ENCODE data around the gene ZNF496. TPM values are rescaled to one million over a fixed set of nuclear protein-coding genes. Genes with fewer than 3 reads are reported as not detected.

Gene ZNF496
- total RNA-seq, 2 experiments from 2014 or later, result 21.7 to 36.4 TPM

GRCh38 chr1:247373721-247374141 is 42.1 kb upstream of the ZNF496 start:
- no peaks in the 10 kb centered on the region for H3K79me2 ChIP-seq (ENCODE audit: insufficient read depth, low read depth, low read length)
- ChIA-PET CTCF (ENCODE audit: unreplicated experiment) (no interaction called here), POLR2A (interaction anchor here (0.7 kb wide), 2 partner anchors 21 to 70 kb away, joined by 3 to 5 read pairs; no protein-coding TSS in a partner anchor)
- no TSS peak for BruUV-seq (replicated peaks)
- peak overlapping the region; percentile 59 for H3K4me2 ChIP-seq (ENCODE audit: low read length)
- DNase-seq (ENCODE audit: low spot score), result peak; percentile 71
- H3K4me1 ChIP-seq (ENCODE audit: insufficient read depth, low read length, poor library complexity, severe bottlenecking), result no peaks in the 10 kb centered on the region
- intact Hi-C loops (cut with micrococcal nuclease; ENCODE audit: unreplicated experiment), result loop anchor here (5.0 kb wide), 1 partner anchor 204 kb away; no protein-coding TSS in a partner anchor
- H2AFZ ChIP-seq (ENCODE audit: low read length), result peak overlapping the region; percentile 78; the same call in 1 of the 2 replicates
- TF ChIP-seq EZH2phosphoT487 (IDR thresholded peaks at IDR 0.05; ENCODE audit: borderline replicate concordance, low read depth, low read length) (no peak), CTCF (conservative IDR thresholded peaks at IDR 0.05; ENCODE audit: low read length) (peak; percentile 72)
- H3K9me2 ChIP-seq (ENCODE audit: insufficient read depth, low read length), result no peaks in the 10 kb centered on the region
- H3K36me3 ChIP-seq (ENCODE audit: insufficient read depth, low read length), result no peaks in the 10 kb centered on the region
- H3K9me3 ChIP-seq (ENCODE audit: low read length), result no peaks in the 10 kb centered on the region
- no peaks in the 10 kb centered on the region for H4K20me1 ChIP-seq (ENCODE audit: insufficient read depth, low read length)
- peak overlapping the region; percentile 61 for H3K4me3 ChIP-seq (ENCODE audit: low read depth, low read length, poor library complexity, severe bottlenecking)
- no peak overlapping the region for H3K27ac ChIP-seq (ENCODE audit: low read depth, low read length, poor library complexity, severe bottlenecking)

GRCh38 chr1:247371801-247372259 is 40.2 kb upstream of the ZNF496 start:
- Histone ChIP-seq H3K4me1 (ENCODE audit: insufficient read depth, low read length, poor library complexity, severe bottlenecking) (no peaks in the 10 kb centered on the region), H3K9me3 (ENCODE audit: low read length) (no peaks in the 10 kb centered on the region), H3K4me2 (ENCODE audit: low read length) (no peak overlapping the region), H3K27ac (ENCODE audit: low read depth, low read length, poor library complexity, severe bottlenecking) (no peak overlapping the region), H3K4me3 (ENCODE audit: low read depth, low read length, poor library complexity, severe bottlenecking) (no peak overlapping the region), H2AFZ (ENCODE audit: low read length) (no peak overlapping the region), H3K9me2 (ENCODE audit: insufficient read depth, low read length) (no peaks in the 10 kb centered on the region), H3K36me3 (ENCODE audit: insufficient read depth, low read length) (no peaks in the 10 kb centered on the region), H3K79me2 (ENCODE audit: insufficient read depth, low read depth, low read length) (no peaks in the 10 kb centered on the region), H4K20me1 (ENCODE audit: insufficient read depth, low read length) (no peaks in the 10 kb centered on the region)
- no TSS peak for BruUV-seq (replicated peaks)
- TF ChIP-seq CTCF (conservative IDR thresholded peaks at IDR 0.05; ENCODE audit: low read length) (no peak), EZH2phosphoT487 (IDR thresholded peaks at IDR 0.05; ENCODE audit: borderline replicate concordance, low read depth, low read length) (no peak)
- POLR2A ChIA-PET, result no interaction called here
- intact Hi-C loops (cut with micrococcal nuclease; ENCODE audit: unreplicated experiment), result loop anchor here (5.0 kb wide), 1 partner anchor 205 kb away; no protein-coding TSS in a partner anchor
- CTCF ChIA-PET (ENCODE audit: unreplicated experiment), result no interaction called here
- DNase-seq (ENCODE audit: low spot score), result no peak
